ENCODE results near the gene TSPAN10.

- no peak for TF ChIP-seq ZFP37 (CRISPR knock-in tag; IDR thresholded peaks at IDR 0.05; ENCODE audit: borderline replicate concordance)
- no peak for TF ChIP-seq PRDM15 (CRISPR knock-in tag; IDR thresholded peaks at IDR 0.05)
- no peak for TF ChIP-seq ZBTB43 (CRISPR knock-in tag; conservative IDR thresholded peaks at IDR 0.05)
- no peak for TF ChIP-seq CREM (IDR thresholded peaks at IDR 0.05)
- no peak for TF ChIP-seq CREM (CRISPR knock-in tag; IDR thresholded peaks at IDR 0.05)
- TF ChIP-seq CTCF (CRISPR knock-in tag; IDR thresholded peaks at IDR 0.05) = no peak
Measured at GRCh38 chr17:81660441-81660840, 23.4 kb downstream of the TSPAN10 start.

Data from HepG2 (cell line).